HFFc6 (cell line): Measurements from ENCODE around the gene IMMP2L. TPM values are rescaled to one million over a fixed set of nuclear protein-coding genes. Genes with fewer than 3 reads are reported as not detected.
"Not testable (repeated sequence)": the region's sequence is repeated elsewhere in the genome, so short reads cannot be mapped to it uniquely, and the experiment has no call there.

Source experiments
- DNase-seq: peaks from one replicate; pipeline ENCODE4 v3.0.0-alpha.2; 2018
- H3K27ac Mint-ChIP-seq: 2 replicates; pipeline ENCODE4 v1.8.0; 2020; ENCODE audit warnings: mild to moderate bottlenecking, mixed read lengths
- H3K27me3 Mint-ChIP-seq: 2 replicates; pipeline ENCODE4 v1.8.0; 2021; ENCODE audit warnings: mild to moderate bottlenecking, moderate library complexity, mixed read lengths; ENCODE audit not compliant: insufficient read depth
- H3K36me3 Mint-ChIP-seq: 2 replicates; pipeline ENCODE4 v1.8.0; 2021; ENCODE audit warnings: low read depth, mixed read lengths
- H3K4me1 Mint-ChIP-seq: 2 replicates; pipeline ENCODE4 v1.8.0; 2020; ENCODE audit warnings: low read depth, mixed read lengths
- H3K4me3 Mint-ChIP-seq: 2 replicates; pipeline ENCODE4 v1.8.0; 2020; ENCODE audit warnings: mild to moderate bottlenecking, moderate library complexity, mixed read lengths
- H3K9me3 Mint-ChIP-seq: 2 replicates; pipeline ENCODE4 v1.8.0; 2020; ENCODE audit warnings: mild to moderate bottlenecking, mixed read lengths
- total RNA-seq, 6 experiments: library from RNA; stranded (reverse); fragmentation: NEBNext Ultra II Directional; extraction: Animal tissue kit (Norgen Biotek cat#: 25700); gene quantifications; 2 replicates in 1 of 6; 3 replicates in 5 of 6; pipeline ENCODE4 v1.2.3, GENCODE V29; 2021
- TF ChIP-seq, protein P1 (sequence below): fragments of 200-600 bp; sonication (generic); IDR thresholded peaks from 2 replicates; pipeline ENCODE4 v1.5.0; 2021; ENCODE audit warnings: antibody characterized with exemption, mild to moderate bottlenecking

Gene IMMP2L
- total RNA-seq, 6 experiments from 2014 or later = 7.2 to 13.6 (median 10.1) TPM

DNA sequence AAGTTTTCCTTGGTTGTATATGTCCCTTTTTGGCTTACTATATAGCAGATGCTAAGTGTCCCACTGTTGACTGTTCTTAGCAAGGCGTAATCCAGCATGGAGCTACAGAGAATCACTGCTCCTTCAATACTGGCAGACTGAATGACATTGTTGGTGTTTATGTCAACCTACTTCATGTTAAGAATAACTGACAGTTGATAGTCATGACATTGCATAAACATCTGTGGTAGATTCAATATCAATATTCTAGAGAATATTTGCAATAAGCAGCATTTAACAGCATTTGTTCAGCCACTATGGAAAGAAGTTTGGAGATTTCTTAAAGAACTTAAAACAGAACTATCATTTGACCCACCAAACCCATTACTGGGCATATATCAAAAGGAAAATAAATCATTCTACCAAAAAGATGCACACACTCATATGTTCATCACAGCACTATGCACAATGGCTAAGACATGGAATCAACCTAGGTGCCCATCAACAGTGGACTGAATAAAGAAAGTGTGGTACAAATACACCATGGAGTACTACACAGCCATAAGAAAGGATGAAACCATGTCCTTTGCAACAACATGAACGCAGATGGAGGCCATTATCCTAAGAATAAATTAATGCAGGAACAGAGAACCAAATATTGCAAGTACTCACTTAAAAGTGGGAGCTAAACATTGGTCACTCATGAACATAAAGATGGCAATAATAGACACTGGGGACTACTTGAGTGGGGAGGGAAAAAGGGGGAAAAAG lies 88.7 kb downstream of the IMMP2L start:
- peaks cover 30% of the 10 kb centered on the region for H3K36me3 Mint-ChIP-seq
- no peaks in the 10 kb centered on the region for H3K27me3 Mint-ChIP-seq
- TF ChIP-seq, protein P1, sequence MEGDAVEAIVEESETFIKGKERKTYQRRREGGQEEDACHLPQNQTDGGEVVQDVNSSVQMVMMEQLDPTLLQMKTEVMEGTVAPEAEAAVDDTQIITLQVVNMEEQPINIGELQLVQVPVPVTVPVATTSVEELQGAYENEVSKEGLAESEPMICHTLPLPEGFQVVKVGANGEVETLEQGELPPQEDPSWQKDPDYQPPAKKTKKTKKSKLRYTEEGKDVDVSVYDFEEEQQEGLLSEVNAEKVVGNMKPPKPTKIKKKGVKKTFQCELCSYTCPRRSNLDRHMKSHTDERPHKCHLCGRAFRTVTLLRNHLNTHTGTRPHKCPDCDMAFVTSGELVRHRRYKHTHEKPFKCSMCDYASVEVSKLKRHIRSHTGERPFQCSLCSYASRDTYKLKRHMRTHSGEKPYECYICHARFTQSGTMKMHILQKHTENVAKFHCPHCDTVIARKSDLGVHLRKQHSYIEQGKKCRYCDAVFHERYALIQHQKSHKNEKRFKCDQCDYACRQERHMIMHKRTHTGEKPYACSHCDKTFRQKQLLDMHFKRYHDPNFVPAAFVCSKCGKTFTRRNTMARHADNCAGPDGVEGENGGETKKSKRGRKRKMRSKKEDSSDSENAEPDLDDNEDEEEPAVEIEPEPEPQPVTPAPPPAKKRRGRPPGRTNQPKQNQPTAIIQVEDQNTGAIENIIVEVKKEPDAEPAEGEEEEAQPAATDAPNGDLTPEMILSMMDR = no peak
- no peaks in the 10 kb centered on the region for H3K4me1 Mint-ChIP-seq
- H3K4me3 Mint-ChIP-seq = no peak overlapping the region
- H3K27ac Mint-ChIP-seq = no peak overlapping the region
- peaks cover 11% of the 10 kb centered on the region for H3K9me3 Mint-ChIP-seq
- DNase-seq = no peak

DNA sequence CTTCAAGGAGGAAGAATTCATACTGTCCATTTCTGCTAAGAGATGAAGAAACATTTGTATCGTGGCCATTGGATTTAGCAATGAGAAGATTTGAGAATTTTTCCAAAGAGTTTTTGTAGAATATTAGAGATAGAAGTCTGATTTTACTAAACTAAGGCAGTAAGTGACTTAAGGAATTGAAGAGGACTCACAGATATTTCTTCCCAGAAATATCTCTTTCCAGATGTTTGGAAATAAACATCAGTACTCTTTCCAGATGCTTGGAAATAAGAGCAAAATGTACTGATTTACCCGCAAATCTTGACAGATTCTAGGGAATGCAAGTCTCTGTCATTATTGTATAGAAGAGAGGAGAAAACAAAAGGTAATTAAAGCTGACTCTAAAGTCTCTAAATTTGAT lies 91.3 kb downstream of the IMMP2L start:
- peaks cover 35% of the 10 kb centered on the region for H3K36me3 Mint-ChIP-seq
- no peak overlapping the region for H3K4me3 Mint-ChIP-seq
- H3K4me1 Mint-ChIP-seq = no peaks in the 10 kb centered on the region

DNA sequence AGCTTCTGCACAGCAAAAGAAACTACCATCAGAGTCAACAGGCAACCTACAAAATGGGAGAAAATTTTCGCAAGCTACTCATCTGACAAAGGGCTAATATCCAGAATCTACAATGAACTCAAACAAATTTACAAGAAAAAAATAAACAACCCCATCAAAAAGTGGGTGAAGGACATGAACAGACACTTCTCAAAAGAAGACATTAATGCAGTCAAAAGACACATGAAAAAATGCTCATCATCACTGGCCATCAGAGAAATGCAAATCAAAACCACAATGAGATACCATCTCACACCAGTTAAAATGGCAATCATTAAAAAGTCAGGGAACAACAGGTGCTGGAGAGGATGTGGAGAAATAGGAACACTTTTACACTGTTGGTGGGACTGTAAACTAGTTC lies 92.4 kb downstream of the IMMP2L start:
- H3K27ac Mint-ChIP-seq, H3K27me3 Mint-ChIP-seq, DNase-seq, H3K4me3 Mint-ChIP-seq, H3K4me1 Mint-ChIP-seq: not testable (repeated sequence)
- H3K9me3 Mint-ChIP-seq = peaks cover 13% of the 10 kb centered on the region
- H3K36me3 Mint-ChIP-seq = peaks cover 35% of the 10 kb centered on the region

More for the DNA sequence above, 91.3 kb downstream of the IMMP2L start:
- no peaks in the 10 kb centered on the region for H3K27me3 Mint-ChIP-seq
- H3K27ac Mint-ChIP-seq = no peak overlapping the region
- TF ChIP-seq, protein P1 = no peak
- DNase-seq = no peak
- peaks cover 13% of the 10 kb centered on the region for H3K9me3 Mint-ChIP-seq

DNA sequence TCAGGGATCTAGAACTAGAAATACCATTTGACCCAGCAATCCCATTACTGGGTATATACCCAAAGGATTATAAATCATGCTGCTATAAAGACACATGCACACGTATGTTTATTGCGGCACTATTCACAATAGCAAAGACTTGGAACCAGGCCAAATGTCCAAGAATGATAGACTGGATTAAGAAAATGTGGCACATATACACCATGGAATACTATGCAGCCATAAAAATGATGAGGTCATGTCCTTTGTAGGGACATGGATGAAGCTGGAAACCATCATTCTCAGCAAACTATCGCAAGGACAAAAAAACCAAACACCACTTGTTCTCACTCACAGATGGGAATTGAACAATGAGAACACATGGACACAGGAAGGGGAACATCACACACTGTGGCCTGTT lies 96.5 kb downstream of the IMMP2L start:
- not testable (repeated sequence) for H3K4me3 Mint-ChIP-seq, H3K4me1 Mint-ChIP-seq, H3K27ac Mint-ChIP-seq, H3K27me3 Mint-ChIP-seq, H3K9me3 Mint-ChIP-seq, DNase-seq
- H3K36me3 Mint-ChIP-seq = peaks cover 13% of the 10 kb centered on the region

DNA sequence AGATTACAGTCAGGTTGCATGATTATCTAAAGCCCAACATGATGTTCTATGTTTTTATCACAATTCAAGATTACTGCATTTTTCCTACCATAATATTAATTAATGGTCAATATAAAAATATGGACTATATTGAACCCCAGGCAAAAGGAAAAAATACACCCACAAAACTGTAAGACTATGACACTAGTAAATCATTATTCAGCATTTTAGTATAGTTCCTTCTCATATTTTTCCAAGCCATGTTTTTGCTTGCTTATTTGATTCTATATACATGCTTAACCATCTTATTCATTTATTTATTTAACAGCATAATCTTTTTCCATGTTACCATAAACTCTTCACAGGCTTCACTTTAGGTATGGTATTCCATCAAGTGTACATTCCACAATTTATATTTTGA lies 101.6 kb downstream of the IMMP2L start:
- DNase-seq = no peak
- H3K27me3 Mint-ChIP-seq = no peaks in the 10 kb centered on the region; the same call in 1 of the 2 replicates
- no peaks in the 10 kb centered on the region for H3K36me3 Mint-ChIP-seq
- H3K4me3 Mint-ChIP-seq = no peak overlapping the region
- TF ChIP-seq, protein P1 = no peak
- H3K4me1 Mint-ChIP-seq = no peaks in the 10 kb centered on the region
- no peaks in the 10 kb centered on the region for H3K9me3 Mint-ChIP-seq
- no peak overlapping the region for H3K27ac Mint-ChIP-seq

DNA sequence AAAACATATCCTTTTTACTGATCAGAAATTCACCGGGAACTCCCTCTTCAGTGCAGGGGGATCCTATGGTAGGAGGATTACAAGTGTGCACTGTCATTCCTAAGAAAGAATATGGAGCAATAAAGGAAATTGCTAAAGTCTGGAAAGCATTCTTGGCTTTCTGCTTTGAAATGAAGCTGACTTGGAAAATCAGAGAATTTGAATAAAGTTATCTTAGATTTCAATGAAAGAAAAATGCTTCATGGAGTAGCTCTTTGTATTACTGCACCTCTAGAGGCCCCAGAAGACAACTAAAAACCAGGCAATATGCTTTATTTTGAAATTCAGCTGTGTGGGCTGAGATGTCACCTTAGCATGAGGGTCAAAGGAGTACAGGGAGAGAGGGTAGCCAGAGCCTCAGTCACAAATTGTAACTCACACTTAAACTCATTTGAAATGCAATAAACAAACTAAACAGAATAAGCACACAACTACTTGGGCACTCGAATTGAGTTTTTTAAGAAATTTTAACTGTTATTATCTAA lies 102.5 kb downstream of the IMMP2L start:
- DNase-seq = no peak
- Mint-ChIP-seq H3K4me3 (no peak overlapping the region), H3K4me1 (no peaks in the 10 kb centered on the region), H3K27me3 (no peaks in the 10 kb centered on the region; the same call in 1 of the 2 replicates), H3K36me3 (no peaks in the 10 kb centered on the region), H3K9me3 (no peaks in the 10 kb centered on the region), H3K27ac (no peak overlapping the region)
- TF ChIP-seq, protein P1 = no peak
